ENCODE data around the gene TRIM67.
"Not testable (repeated sequence)": the region's sequence is repeated elsewhere in the genome, so short reads cannot be mapped to it uniquely, and the experiment has no call there.

TRIM67 gene

GRCh38 chr1:231161667-231162296 is at the start of gene TRIM67:
Gene TRIM67, plus strand, starts transcription at chr1:231162058. Its CDS starts 912 bp downstream, at chr1:231162970.
- DNase-seq (ENCODE audit: low read depth, low spot score): no peak

- no peak for DNase-seq (ENCODE audit: low read depth, low spot score)
These were observed 45.1 kb upstream of the TRIM67 start for GRCh38 chr1:231116738-231117137.

GRCh38 chr1:231118704-231119453 is 43.0 kb upstream of the TRIM67 start:
- DNase-seq (ENCODE audit: low read depth, low spot score): no peak

- no peak for DNase-seq (ENCODE audit: low read depth, low spot score)
These were observed 40.3 kb upstream of the TRIM67 start for GRCh38 chr1:231121533-231121932.

DNA sequence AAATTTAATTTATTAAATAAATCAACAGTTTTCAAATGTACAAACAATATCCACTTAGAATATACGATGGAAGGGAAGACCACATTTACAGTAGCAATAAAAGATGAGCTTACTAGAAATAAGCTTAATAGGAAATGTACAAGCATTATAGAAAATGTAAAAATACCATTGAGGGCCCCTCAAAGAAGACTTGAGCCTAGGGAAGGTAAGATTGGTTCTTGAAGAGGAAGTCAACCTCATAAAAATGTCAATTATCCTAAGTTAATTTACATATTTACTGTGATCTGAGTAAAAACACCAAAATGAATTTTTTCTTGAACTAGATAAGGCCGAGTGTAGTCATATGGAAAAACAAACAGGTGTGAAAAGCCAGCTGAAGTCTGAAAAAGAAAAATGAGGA is 39.7 kb upstream of the TRIM67 start:
- no peak for DNase-seq (ENCODE audit: low read depth, low spot score)

- DNase-seq (ENCODE audit: low read depth, low spot score): no peak
These were observed 37.1 kb upstream of the TRIM67 start for GRCh38 chr1:231124746-231125145.

- DNase-seq (ENCODE audit: low read depth, low spot score): no peak
These were observed 35.8 kb upstream of the TRIM67 start for GRCh38 chr1:231125972-231126580.

DNA sequence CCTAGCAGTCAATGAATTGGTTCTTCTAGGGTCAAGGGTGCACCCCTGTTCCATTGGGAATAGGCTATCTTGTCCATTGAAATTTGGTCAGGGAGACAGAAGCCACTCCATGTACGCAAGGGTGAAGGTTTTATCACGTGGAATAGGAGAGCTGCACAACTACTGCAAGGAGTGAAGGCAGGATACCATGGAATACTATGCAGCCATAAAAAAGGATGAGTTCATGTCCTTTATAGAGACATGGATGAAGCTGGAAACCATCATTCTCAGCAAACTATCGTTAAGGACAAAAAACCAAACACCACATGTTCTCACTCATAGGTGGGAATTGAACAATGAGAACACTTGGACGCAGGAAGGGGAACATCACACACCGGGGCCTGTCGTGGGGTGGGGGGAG is 34.8 kb upstream of the TRIM67 start:
- not testable (repeated sequence) for DNase-seq (ENCODE audit: low read depth, low spot score)

DNA sequence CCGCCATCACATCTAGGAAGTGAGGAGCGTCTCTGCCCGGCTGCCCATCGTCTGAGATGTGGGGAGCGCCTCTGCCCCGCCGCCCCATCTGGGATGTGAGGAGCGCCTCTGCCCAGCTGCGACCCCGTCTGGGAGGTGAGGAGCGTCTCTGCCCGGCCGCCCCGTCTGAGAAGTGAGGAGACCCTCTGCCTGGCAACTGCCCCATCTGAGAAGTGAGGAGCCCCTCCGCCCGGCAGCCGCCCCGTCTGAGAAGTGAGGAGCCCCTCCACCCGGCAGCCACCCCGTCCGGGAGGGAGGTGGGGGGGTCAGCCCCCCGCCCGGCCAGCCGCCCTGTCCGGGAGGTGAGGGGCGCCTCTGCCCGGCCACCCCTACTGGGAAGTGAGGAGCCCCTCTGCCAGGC is 33.4 kb upstream of the TRIM67 start:
- not testable (repeated sequence) for DNase-seq (ENCODE audit: low read depth, low spot score)

- DNase-seq (ENCODE audit: low read depth, low spot score): no peak
These were observed 31.3 kb upstream of the TRIM67 start for GRCh38 chr1:231130544-231130943.

DNA sequence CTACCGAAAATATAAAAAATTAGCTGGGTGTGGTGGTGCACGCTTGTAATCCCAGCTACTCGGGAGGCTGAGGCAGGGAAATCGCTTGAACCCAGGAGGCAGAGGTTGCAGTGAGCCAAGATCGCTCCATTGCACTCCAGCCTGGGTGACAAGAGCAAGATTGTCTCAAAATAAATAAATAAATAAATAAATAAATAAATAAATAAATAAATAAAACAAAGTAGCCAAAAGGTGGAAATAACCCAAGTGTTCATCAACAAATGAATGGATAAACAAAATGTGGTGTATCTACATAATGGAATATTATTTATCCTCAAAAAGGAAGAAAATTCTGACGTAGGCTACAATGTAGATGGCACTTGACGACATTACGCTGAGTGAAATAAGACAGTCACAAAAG is 29.3 kb upstream of the TRIM67 start:
- DNase-seq (ENCODE audit: low read depth, low spot score): not testable (repeated sequence)

- no peak for DNase-seq (ENCODE audit: low read depth, low spot score)
These were observed 27.2 kb upstream of the TRIM67 start for GRCh38 chr1:231134624-231135023.

DNA sequence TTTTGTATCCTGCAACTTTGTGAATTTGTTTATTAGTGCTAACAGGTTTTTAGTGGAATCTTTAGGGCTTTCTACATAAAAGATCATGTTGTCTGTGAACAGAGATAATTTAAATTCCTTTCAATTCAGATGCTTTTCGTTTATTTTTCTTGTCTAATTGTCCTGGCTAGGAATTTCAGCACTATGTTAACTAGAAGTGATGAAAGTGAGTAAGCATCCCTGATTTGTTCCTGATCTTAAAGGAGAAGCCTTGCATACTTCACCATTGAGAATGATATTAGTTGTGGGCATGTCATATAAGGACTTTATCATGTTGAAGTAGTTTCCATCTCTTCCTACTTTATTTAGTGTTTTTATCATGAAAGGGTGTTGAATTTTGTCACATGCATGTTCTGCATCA is 23.6 kb upstream of the TRIM67 start:
- DNase-seq (ENCODE audit: low read depth, low spot score): no peak

GRCh38 chr1:231139125-231139649 is 22.7 kb upstream of the TRIM67 start:
- DNase-seq (ENCODE audit: low read depth, low spot score): no peak

DNA sequence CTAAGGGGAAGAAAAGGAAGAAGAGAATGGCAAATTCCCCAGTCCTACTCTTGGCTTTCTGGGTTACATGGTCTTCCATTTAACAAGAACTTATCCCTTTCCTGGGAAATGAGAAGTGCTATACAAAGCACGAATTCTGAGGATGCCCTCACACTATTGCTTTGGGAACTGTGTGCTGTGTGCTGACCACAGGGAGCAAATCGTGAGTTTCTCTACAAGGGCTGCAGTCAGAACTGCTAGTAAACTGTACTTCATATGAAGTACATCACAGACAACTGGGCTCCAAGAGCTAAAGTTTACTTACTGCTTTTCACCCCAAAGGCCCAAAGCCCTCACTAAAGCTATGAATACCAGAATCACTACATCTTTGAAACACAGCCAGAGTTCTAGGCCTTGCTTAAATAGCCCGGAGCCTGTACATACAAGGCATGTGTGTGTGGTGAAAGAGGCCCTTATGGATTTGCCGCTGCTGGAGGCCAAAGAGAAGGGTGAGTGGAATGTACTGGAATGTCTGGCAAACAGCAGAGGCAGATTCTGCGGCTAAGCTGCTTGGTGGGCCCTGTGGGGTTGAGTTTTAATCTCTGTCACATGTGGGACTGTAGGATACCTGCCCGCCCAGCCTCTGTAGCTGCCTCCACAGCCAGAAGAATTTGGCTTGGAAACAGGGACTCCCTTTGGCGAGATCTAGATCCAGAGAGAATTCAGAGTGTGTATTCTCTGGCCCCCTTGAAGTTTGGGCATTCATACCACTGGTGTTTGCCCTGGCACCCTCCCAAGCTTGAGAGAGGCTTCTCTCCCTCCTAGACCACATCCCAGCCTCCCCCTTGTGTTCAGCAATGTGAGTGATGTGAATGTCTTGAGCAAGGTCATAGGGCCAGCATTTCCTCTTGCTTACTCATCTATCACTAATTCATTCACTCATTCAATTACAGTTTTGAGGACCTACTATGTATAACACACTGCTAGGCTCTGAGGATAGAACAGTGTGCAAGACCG is 21.9 kb upstream of the TRIM67 start:
- DNase-seq (ENCODE audit: low read depth, low spot score): no peak

- no peak for DNase-seq (ENCODE audit: low read depth, low spot score)
These were observed 17.3 kb upstream of the TRIM67 start for GRCh38 chr1:231144416-231145193.

GRCh38 chr1:231147896-231148295 is 14.0 kb upstream of the TRIM67 start:
- DNase-seq (ENCODE audit: low read depth, low spot score): no peak

- DNase-seq (ENCODE audit: low read depth, low spot score): no peak
These were observed 10.0 kb upstream of the TRIM67 start for GRCh38 chr1:231151811-231152210.

DNA sequence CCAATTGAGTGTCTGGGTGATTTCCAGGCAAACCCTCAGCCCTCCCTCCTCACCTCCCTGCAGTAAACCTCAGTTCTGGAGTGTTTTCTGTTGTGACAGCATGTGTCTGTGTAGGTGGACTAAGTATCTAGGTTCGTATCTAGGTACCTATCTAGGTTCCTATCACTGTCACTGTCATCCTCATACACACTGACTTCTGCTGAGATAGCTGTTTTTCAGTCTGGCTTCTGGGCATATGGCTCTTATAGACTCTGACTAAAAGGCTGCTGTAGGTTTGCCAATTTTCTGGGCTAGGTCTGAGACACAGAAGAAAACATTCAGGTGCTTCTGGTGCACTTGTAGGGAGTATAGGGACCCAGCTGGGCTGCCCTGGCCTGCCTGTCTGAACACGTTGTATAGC is 8.1 kb upstream of the TRIM67 start:
- no peak for DNase-seq (ENCODE audit: low read depth, low spot score)

DNA sequence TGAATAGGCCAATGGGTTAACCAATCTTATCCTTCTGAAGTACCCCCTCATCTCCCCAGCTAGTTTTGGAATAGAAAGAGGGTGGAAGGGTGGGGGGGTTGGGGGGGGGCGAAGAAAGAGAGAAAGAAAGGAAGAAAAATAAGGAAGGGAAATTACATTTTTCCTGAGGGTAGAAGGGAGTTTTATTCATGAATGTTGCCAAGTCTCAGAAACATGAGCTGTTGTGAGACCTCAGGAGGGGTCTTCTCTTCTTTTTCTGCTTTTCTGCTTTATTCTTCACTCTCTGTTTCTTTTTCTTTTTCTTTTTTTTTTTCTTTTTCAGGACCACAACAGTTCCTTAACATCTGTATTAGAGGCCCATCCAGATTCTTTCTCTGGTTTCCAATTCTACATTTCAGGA is 6.0 kb upstream of the TRIM67 start:
- DNase-seq (ENCODE audit: low read depth, low spot score): no peak

DNA sequence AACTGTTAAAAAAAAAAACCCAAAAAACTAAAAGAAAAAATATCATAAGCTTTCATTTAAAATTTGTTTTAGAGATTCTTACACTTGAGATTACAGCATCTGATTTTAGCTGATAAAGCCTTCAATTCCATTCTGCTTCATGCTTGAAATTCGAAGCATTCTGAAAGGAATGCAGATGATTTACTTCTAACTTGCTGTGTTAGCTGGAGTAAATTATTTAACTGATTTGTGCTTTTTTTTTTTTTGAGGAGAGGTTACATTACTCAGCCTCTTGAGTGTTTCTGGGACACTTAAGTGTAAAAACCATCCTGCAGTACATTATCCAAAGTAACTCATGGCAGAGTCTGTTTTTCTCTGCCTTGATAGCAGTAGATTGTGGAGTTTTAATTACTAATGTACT is 4.5 kb upstream of the TRIM67 start:
- no peak for DNase-seq (ENCODE audit: low read depth, low spot score)

All from activated naive CD8-positive, alpha-beta T cell treated with anti-CD3 and anti-CD28 coated beads, Interleukin-2, amount 50 U/mL, for 16 hours (primary cell).